Stimulated activated naive CD8-positive, alpha-beta T cell treated with anti-CD3 and anti-CD28 coated beads, Interleukin-15, amount 100 ng/mL, for 72 hours (primary cell): Measurements from ENCODE around the gene UTF1.
A peak's percentile ranks its signal among the peaks of the same experiment; 100 is the strongest.
"Not testable (repeated sequence)": the region's sequence is repeated elsewhere in the genome, so short reads cannot be mapped to it uniquely, and the experiment has no call there.

ENCODE experiments used
- ATAC-seq: fragments of 150-1000 bp; cut with Tn5 transposase; 2 replicates; pipeline ENCODE4 v1.10.0; 2021; ENCODE audit warnings: mild to moderate bottlenecking, moderate library complexity
- DNase-seq, 2 donors: peaks; one replicate each; pipeline ENCODE4 v3.0.0; 2021 to 2022
- H3K27ac Mint-ChIP-seq, 2 donors: one replicate each; pipeline ENCODE4 v1.8.0; 2022; ENCODE audit warnings: mild to moderate bottlenecking in 2 of 2, mixed read lengths in 2 of 2, moderate library complexity in 2 of 2
- H3K27me3 Mint-ChIP-seq: one replicate; pipeline ENCODE4 v1.8.0; 2022; ENCODE audit warnings: mixed read lengths
- H3K4me1 Mint-ChIP-seq: one replicate; pipeline ENCODE4 v1.8.0; 2022; ENCODE audit warnings: mild to moderate bottlenecking, mixed read lengths
- H3K4me3 Mint-ChIP-seq, 2 donors: one replicate each; pipeline ENCODE4 v1.8.0; 2022; ENCODE audit warnings: mild to moderate bottlenecking in 2 of 2, mixed read lengths in 2 of 2, moderate library complexity in 1 of 2
- H3K9me3 Mint-ChIP-seq, 2 donors: one replicate each; pipeline ENCODE4 v1.8.0; 2022; ENCODE audit warnings: mixed read lengths in 2 of 2

UTF1 gene

DNA sequence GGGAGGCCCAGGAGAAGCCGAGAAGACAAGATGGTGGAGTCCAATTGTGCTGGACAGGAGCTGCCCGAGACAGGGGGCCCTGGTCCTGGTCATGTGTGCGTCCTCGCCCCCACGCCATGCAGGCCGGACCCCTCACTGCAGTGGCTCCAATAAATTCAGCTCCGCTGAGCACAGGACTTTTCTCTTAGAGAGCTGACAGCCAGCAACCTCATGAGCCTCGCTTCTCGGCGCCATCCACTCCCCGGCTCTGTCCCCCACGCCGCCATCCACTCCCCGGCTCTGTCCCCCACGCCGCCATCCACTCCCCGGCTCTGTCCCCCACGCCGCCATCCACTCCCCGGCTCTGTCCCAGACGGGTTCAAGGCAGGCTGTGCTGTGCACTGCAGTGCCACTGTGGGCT, 2.8 kb upstream of the UTF1 start:
- Mint-ChIP-seq H3K27ac (peak overlapping the region in 1 of 2 donors; percentile 91), H3K4me3 (no peak overlapping the region), H3K9me3 (no peaks in the 10 kb centered on the region), H3K27me3 (peaks cover 85% of the 10 kb centered on the region), H3K4me1 (peaks cover 40% of the 10 kb centered on the region)
- DNase-seq (no peak), ATAC-seq (no peak)

DNA sequence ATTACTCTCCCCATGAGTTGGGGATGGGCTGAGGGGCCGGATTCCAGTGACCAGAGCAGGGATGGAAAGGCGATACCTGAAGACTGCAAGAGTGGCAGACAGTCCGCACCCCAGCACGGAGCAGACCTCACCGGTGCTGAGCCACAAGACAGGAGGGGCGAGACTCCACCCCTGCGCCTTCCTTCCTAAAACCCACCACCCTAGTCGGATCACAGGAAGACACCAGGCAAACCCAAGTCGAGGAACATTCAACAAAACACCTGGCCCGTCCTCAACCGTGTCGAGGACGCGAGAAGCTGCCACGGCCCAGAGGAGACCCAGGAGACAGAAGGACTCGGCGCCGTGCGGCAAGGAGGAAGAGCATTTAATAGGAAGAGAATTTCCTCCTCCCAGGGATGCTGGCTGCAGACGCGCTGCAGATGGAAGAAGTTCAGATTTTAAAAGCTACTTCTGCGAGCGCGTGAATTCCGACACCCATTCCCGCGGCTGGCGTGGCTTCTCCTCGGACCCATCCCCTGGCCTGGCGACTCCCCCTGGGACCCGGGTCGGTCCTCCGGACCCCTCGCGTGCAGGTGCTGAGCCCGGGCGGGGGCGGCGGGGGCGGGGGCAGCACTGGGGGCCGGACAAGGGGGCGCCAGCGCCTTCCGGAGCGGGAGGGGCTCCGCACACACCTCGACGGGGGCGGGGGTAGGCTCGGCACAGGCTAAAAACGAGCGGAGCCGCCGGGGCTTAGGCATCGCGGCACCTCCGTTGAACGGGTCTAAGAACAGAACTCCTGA, 563 bp upstream of the UTF1 start:
- peaks cover 97% of the 10 kb centered on the region for H3K27me3 Mint-ChIP-seq
- peak overlapping the region; percentile 44 to 54 for H3K4me3 Mint-ChIP-seq
- peaks cover 40% of the 10 kb centered on the region for H3K4me1 Mint-ChIP-seq
- no peak for ATAC-seq
- no peak for DNase-seq
- H3K27ac Mint-ChIP-seq = no peak overlapping the region
- H3K9me3 Mint-ChIP-seq = no peaks in the 10 kb centered on the region

DNA sequence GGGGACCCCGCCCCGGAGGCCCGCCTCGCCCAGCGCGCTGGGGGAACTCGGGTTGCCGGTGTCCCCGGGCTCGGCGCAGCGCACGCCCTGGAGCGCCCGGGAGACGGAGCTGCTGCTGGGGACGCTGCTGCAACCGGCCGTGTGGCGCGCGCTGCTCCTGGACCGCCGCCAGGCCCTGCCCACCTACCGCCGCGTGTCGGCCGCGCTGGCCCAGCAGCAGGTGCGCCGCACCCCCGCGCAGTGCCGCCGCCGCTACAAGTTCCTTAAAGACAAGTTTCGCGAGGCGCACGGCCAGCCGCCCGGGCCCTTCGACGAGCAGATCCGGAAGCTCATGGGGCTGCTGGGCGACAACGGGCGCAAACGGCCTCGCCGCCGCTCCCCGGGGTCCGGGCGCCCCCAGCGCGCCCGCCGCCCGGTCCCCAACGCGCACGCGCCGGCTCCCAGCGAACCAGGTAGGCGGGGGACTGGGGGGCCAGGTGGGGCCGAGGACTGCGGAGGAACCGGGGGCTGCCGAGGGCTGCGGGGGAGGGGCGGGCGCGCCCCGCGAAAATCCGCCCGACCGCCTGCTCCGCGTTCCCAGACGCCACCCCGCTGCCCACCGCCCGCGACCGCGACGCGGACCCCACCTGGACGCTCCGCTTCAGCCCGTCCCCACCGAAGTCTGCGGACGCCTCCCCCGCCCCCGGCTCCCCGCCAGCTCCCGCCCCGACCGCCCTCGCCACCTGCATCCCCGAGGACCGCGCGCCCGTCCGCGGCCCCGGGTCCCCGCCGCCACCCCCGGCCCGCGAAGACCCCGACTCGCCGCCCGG, 574 bp downstream of the UTF1 start:
- H3K27me3 Mint-ChIP-seq = peaks cover 96% of the 10 kb centered on the region
- H3K27ac Mint-ChIP-seq = no peak overlapping the region

DNA sequence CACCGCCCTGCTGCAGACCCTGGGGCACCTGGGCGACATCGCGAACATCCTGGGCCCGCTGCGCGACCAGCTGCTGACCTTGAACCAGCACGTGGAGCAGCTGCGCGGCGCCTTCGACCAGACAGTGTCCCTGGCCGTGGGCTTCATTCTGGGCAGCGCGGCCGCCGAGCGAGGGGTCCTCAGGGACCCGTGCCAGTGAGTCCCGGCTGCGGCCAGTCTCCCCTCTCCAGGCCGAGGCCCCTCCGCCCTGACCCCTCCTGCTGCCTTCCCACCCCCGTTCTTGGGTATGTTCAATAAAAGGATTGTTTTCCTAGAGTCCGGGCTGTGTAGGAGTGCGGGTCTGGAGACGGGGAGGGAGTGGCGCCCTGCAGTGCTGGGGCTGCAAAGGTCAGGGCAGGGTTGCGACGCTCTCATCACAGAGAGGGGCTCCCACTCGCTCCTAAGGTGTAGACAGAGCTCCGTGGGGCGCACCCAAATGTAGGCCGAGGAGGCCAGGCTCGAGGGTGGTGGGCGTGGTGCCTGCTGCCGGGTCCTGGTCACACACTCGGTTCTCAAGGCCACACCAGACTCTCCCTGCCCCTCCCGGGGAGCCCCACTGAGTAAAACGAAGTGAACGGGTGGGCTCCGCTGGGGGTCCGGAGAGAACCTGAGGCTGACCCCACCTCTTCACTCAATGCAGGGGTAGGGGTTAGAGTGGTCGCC, 1.4 kb downstream of the UTF1 start:
- Mint-ChIP-seq H3K27me3 (peaks cover 94% of the 10 kb centered on the region), H3K27ac (no peak overlapping the region), H3K4me1 (peaks cover 39% of the 10 kb centered on the region), H3K9me3 (no peaks in the 10 kb centered on the region), H3K4me3 (peak overlapping the region; percentile 39 to 77)
- DNase-seq (no peak), ATAC-seq (no peak)

More for the DNA sequence above, 574 bp downstream of the UTF1 start:
- Mint-ChIP-seq H3K4me3 (peak overlapping the region; percentile 37 to 74), H3K4me1 (peaks cover 41% of the 10 kb centered on the region), H3K9me3 (no peaks in the 10 kb centered on the region)
- DNase-seq (no peak), ATAC-seq (no peak)

DNA sequence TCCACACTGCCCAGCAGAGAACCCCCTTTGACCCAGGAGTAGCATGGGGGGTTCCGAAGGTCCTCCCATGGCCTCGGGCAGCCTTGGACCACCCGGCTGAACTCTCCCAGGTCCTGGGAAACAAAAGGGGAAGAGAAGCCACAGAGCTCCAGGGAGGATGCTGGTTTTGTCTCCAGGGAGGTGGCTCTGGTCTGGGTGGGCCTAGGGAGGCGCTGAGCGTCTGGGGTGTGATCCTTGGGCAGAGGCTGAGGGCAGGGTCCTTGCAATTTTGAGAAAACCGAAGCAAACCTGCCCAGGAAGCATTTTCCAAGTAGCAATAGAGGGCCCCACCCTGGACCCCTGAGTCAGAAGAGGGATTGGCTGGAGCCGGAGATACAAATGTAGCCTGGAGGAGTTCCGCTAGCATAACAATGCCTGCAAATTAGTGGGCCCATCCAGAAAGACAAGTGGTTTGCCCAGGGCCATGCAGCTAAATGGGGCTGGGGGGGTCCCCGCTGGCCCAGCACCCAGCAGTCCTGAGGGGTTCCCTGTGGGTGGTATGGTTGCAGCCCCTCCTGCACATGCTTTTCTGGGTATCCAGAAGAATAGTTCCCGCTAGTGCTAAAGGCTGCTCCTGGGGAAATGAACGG, 2.0 kb downstream of the UTF1 start:
- no peak for ATAC-seq
- peaks cover 89% of the 10 kb centered on the region for H3K27me3 Mint-ChIP-seq
- no peak overlapping the region for H3K4me3 Mint-ChIP-seq
- no peaks in the 10 kb centered on the region for H3K9me3 Mint-ChIP-seq
- peaks cover 33% of the 10 kb centered on the region for H3K4me1 Mint-ChIP-seq
- DNase-seq = no peak
- no peak overlapping the region for H3K27ac Mint-ChIP-seq

DNA sequence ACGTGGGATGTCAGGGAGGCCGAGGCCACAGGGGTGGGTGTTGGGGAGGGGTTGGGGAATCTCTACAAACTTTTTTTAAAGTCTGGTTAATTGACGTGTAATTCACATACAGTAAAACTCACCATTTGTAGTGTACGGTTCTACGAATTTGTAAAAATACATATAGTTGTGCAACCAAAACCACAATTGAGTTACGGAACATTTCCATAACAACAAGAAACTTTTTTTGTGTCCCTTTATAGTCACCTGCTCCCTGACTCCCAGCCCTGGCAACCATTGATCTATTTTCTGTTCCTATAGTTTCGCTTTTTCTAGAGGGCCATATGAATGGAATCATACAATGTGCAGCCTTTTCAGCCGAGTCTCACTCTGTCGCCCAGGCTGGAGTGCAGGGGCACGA, 4.8 kb downstream of the UTF1 start:
- peak overlapping the region; percentile 46 to 85 for H3K4me3 Mint-ChIP-seq
- not testable (repeated sequence) for H3K27ac Mint-ChIP-seq, ATAC-seq, H3K9me3 Mint-ChIP-seq, DNase-seq
- H3K4me1 Mint-ChIP-seq = peaks cover 30% of the 10 kb centered on the region
- peaks cover 89% of the 10 kb centered on the region for H3K27me3 Mint-ChIP-seq

DNA sequence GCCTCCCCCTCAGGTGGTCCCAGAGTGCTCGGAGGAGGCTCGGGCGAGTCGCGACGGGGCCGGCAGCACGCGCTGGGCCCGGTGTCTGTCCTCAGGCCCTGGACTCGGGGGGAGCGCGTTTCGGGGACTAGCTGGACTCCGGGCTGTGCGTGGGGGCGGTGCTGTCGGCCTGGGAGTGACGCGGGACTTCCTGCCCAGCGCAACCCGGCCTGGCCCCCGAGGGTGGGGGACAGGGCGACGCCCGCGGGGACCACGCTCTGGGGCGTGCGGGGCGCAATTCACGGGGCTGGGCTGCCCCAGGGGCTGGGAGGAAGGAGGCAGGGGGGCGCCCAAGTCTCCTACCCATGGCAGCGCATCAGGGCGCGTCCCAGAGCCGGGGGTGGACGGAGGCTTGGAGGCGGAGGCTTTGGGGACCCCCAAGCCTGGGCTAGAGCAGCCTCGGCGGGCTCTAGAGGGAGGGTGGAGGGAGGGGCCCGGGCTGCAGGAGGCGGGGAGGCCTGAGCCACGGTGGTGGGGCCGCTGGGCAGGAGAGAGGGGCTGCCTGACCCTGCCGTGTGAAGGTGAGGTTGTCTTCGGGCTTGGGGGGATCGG, 5.3 kb downstream of the UTF1 start:
- H3K4me1 Mint-ChIP-seq = peaks cover 30% of the 10 kb centered on the region
- H3K27ac Mint-ChIP-seq = peak overlapping the region in 1 of 2 donors; percentile 54
- H3K9me3 Mint-ChIP-seq = no peaks in the 10 kb centered on the region
- ATAC-seq = peak; percentile 15
- peaks cover 91% of the 10 kb centered on the region for H3K27me3 Mint-ChIP-seq
- H3K4me3 Mint-ChIP-seq = peak overlapping the region; percentile 51 to 85
- no peak for DNase-seq

DNA sequence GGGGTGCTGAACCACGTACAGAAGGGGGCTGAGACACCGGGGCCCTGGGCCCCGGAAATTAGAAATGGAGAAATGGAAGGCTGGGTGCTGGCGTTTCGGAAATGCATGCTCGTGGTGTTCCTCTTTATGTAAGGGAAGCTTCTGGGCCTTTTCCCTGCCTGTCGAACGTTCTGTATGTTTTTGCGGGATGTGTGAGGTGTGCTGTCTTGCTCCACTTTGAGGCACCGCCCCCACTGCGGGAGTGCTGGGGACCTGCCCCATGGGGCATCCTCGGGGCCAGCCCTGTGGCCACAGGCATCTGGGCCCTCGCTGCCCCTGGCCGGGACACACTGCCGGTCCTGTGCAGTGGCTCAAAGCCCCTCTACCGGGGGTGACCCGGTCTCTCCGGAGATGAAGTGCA, 5.9 kb downstream of the UTF1 start:
- Mint-ChIP-seq H3K9me3 (no peaks in the 10 kb centered on the region), H3K4me3 (peak overlapping the region; percentile 51 to 67), H3K4me1 (peaks cover 34% of the 10 kb centered on the region), H3K27me3 (peaks cover 91% of the 10 kb centered on the region), H3K27ac (no peak overlapping the region)
- no peak for DNase-seq
- no peak for ATAC-seq

DNA sequence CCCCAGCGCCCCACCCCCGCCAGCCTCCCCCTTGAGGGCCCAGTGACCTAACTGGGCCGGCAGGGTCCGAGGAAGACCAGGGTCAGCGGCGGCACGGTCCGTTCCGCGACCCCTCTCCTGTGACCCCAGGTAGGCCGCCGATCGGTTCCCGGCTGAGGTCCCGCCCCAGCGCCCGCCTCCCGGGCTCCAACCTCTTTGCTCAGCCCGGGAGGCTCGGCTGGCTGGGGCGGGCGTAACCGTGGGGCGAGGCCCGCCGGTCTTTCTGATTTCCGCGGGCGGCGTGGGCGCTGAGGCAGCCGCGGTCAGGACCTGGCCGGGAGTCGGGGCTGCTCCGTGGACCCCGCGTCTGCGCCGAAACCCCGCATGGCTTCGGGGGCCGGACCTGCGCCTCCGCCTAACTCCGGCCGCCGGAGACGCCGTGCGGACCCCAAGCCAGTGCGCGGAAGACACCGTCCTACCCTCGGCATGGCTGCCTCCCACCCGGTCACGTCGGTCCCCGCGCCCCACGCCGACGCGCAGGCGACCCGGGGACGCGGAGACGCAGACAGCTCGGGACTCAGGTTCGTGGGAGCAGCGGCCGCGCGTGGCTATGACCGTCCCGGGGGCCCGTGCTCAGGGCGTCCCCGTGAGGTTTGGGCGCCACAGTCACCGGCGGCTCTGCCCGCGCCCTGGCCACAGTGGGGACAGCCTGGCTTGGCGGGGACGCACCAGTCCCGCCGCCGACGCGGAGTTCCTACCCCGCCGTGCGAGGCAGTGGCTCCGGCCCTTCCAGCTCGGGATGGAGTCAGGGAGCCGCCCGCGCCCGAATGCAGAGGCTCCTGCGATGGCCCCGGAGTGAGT, 6.6 kb downstream of the UTF1 start:
- no peak for ATAC-seq
- H3K27ac Mint-ChIP-seq = no peak overlapping the region
- peaks cover 91% of the 10 kb centered on the region for H3K27me3 Mint-ChIP-seq
- H3K9me3 Mint-ChIP-seq = no peaks in the 10 kb centered on the region
- no peak overlapping the region for H3K4me3 Mint-ChIP-seq
- DNase-seq = no peak
- H3K4me1 Mint-ChIP-seq = peaks cover 34% of the 10 kb centered on the region

DNA sequence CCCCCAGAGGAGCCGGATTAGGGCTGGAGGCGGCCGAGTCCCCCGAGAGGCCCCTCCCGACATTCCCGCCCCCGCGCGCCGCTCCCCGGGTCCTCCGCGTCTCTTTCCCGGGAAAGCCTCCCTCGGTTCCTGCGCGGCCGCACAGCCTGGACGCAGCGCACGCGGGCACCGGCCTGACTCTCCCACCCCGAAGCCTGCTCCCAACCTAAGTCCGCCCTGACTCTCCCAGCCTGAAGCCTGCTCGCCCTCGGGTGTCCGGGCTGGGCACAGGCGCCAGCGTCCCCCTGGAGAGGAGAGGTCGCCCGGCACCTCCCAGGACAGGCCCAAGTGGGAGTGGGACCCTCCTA, 7.2 kb downstream of the UTF1 start:
- H3K9me3 Mint-ChIP-seq = no peaks in the 10 kb centered on the region
- H3K27ac Mint-ChIP-seq = no peak overlapping the region
- peaks cover 38% of the 10 kb centered on the region for H3K4me1 Mint-ChIP-seq
- no peak for DNase-seq
- no peak for ATAC-seq
- peak overlapping the region in 1 of 2 donors; percentile 53 for H3K4me3 Mint-ChIP-seq
- H3K27me3 Mint-ChIP-seq = peaks cover 91% of the 10 kb centered on the region

DNA sequence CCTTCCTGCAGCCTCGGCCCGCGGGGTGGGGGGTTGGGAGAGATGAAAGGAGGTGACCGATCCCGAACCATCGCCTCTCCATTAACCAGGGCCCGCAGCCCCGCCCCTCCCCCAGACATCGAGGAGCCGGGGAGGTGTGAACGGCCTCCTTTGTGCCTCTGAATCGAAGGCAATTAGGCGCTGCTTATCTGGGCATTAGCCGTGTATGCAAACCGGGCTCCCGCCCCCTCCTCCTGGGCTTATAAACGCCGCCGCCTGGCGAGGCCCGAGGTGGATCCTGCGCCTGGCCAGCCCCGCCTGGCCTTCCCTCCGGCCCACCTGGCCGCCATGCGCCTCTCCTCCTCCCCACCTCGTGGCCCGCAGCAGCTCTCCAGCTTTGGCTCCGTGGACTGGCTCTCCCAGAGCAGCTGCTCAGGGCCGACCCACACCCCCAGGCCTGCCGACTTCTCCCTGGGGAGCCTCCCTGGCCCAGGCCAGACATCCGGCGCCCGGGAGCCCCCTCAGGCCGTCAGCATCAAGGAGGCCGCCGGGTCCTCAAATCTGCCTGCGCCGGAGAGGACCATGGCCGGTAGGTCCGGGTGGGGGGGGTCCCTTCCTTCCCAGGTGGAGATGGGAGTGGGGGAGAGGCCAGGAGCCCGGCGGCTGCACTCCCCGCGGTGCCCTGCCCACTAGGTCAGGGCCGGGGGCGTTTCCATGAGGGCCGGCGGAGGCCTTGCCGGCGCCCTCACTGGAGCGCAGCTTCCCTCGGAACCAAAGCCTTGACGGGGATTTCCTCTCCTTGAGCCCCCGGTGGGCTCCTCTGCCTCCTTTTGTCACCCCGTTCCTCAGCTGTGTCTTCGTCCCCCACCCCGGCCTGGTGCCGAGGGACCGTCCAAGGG, 7.8 kb downstream of the UTF1 start, which contains the start of gene VENTX:
Gene VENTX (plus strand): TSS at position 268 of the 878 bp plus-strand sequence. CDS start 60 bp downstream, at position 328.
- ATAC-seq = no peak

DNA sequence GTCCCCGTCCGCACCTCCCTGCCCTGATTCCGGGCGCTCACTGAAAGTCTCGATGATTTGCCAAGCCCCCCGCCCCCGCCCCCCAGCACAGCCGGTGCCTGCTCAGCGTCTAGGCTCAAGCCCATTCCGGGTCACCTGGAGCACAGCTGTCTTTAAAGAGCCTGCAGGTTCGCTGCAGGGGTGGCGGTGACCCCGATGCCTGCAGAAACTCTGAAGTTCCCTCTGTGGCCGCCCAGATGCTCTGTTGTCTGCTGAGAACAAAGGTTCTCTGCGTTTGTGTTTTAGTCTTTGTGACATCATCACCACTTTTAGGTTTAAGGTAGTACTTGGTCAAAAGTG, 8.4 kb downstream of the UTF1 start:
- no peak for DNase-seq
- Mint-ChIP-seq H3K4me1 (peaks cover 42% of the 10 kb centered on the region), H3K9me3 (no peaks in the 10 kb centered on the region), H3K4me3 (no peak overlapping the region), H3K27ac (no peak overlapping the region), H3K27me3 (peaks cover 91% of the 10 kb centered on the region)
- ATAC-seq = no peak

More for the DNA sequence above, 7.8 kb downstream of the UTF1 start, which contains the start of gene VENTX:
- peak within 1 kb of the TSS in 1 of 2 donors; percentile 53 for H3K4me3 Mint-ChIP-seq
- H3K4me1 Mint-ChIP-seq = peaks cover 42% of the 10 kb centered on the region
- H3K9me3 Mint-ChIP-seq = no peaks in the 10 kb centered on the region
- DNase-seq = no peak
- H3K27ac Mint-ChIP-seq = no peak within 1 kb of the TSS
- H3K27me3 Mint-ChIP-seq = peaks cover 91% of the 10 kb centered on the region

DNA sequence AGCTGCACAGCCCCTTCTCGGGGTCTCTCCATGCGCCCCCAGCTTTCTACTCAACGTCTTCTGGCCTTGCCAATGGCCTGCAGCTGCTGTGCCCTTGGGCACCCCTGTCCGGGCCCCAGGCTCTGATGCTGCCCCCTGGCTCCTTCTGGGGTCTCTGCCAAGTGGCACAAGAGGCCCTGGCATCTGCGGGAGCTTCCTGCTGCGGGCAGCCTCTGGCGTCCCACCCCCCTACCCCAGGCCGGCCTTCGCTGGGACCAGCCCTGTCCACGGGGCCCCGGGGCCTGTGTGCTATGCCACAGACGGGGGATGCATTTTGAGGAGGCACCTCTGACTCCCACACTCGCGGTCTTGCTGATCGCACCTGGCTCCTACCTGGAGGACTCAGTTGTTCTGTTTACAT, 10.0 kb downstream of the UTF1 start:
- Mint-ChIP-seq H3K9me3 (no peaks in the 10 kb centered on the region), H3K4me3 (no peak overlapping the region), H3K27ac (no peak overlapping the region), H3K4me1 (peaks cover 39% of the 10 kb centered on the region), H3K27me3 (peaks cover 89% of the 10 kb centered on the region)
- ATAC-seq (no peak), DNase-seq (no peak)
